Small intestine (tissue), 7 donors: Measurements from ENCODE around the gene MTMR8. TPM values are rescaled to one million over a fixed set of nuclear protein-coding genes. Genes with fewer than 3 reads are reported as not detected.
A peak's percentile ranks its signal among the peaks of the same experiment; 100 is the strongest.

Experiments used
- DNase-seq, 2 donors: peaks; one replicate each; pipeline versions ENCODE4 v3.0.0 to v3.0.0-alpha.2; 2013
- FAIRE-seq: peaks from 2 replicates; lab custom pipeline; 2012; peaks lifted over from hg19 to GRCh38; lab: Jason Lieb, UNC
- H3K27ac ChIP-seq, 3 donors: one replicate each; pipeline ENCODE4 v1.5.1; 2013; ENCODE audit warnings: low read length in 2 of 3, mild to moderate bottlenecking in 2 of 3, control low read depth in 1 of 3, inconsistent platforms in 1 of 3, low read depth in 1 of 3, moderate library complexity in 1 of 3
- H3K27me3 ChIP-seq, 3 donors: one replicate each; pipeline ENCODE4 v1.6.1; 2013; ENCODE audit warnings: low read length in 3 of 3, inconsistent platforms in 1 of 3; ENCODE audit not compliant: control insufficient read depth in 3 of 3, insufficient read depth in 3 of 3
- H3K36me3 ChIP-seq, 3 donors: one replicate each; pipeline ENCODE4 v1.6.1; 2013; ENCODE audit warnings: low read length in 3 of 3, inconsistent platforms in 1 of 3, low read depth in 1 of 3, mild to moderate bottlenecking in 1 of 3, moderate library complexity in 1 of 3; ENCODE audit not compliant: control insufficient read depth in 3 of 3, insufficient read depth in 2 of 3
- H3K4me1 ChIP-seq, 3 donors: one replicate each; pipeline ENCODE4 v1.6.1; 2013; ENCODE audit warnings: low read length in 2 of 3, inconsistent platforms in 1 of 3, low read depth in 1 of 3, mild to moderate bottlenecking in 1 of 3, moderate library complexity in 1 of 3; ENCODE audit not compliant: control insufficient read depth in 3 of 3, insufficient read depth in 2 of 3
- H3K4me3 ChIP-seq, 3 donors: one replicate each; pipeline ENCODE4 v1.5.1; 2013; ENCODE audit warnings: low read length in 3 of 3, control low read depth in 1 of 3, inconsistent platforms in 1 of 3, low read depth in 1 of 3, mild to moderate bottlenecking in 1 of 3, moderate library complexity in 1 of 3
- H3K9me3 ChIP-seq, 2 donors: one replicate each; pipeline ENCODE4 v1.6.1; 2013; ENCODE audit warnings: low read depth in 1 of 2, low read length in 1 of 2; ENCODE audit not compliant: control insufficient read depth in 2 of 2, insufficient read depth in 1 of 2
- WGBS, 3 donors: extraction: QIAGEN DNeasy Blood & Tissue Kit; methylation state at CpG; one replicate each; pipeline ENCODE4 v1.1.7; 2013; 5-methylcytosine and 5-hydroxymethylcytosine counted together
- polyA plus RNA-seq, 4 donors: library from polyadenylated mRNA; stranded (reverse) in 3 of 4; unstranded in 1 of 4; fragments of 200-250 nt in 3 of 4; fragments of 120-200 nt in 1 of 4; gene quantifications; one replicate each; pipeline versions ENCODE4 v1.2.1 to v1.2.3, GENCODE V29; 2013
- donor health status: healthy with polysubstance abuse.
- donor health status: control.
- donor health status: control.
- donor health status: Bipolar disorder and iron deficiency.
- donor health status: healthy.

Gene MTMR8
- polyA plus RNA-seq, 4 donors: 0.67 to 2.5 (median 1.3) TPM

- Histone ChIP-seq H3K27ac (no peak overlapping the region), H3K9me3 (no peaks in the 10 kb centered on the region), H3K36me3 (peaks cover 0 to 4% (median 0%) of the 10 kb centered on the region in 3 donors), H3K4me3 (no peak overlapping the region), H3K4me1 (peaks cover 0 to 4% (median 0%) of the 10 kb centered on the region in 3 donors), H3K27me3 (no peaks in the 10 kb centered on the region)
- 41 to 52% (median 46%) methylated on average over 1 of the region's 1 CpG for WGBS, 3 donors
- DNase-seq: no peak
- FAIRE-seq: peak; percentile 23
Measured at GRCh38 chrX:64350521-64350920, 44.7 kb downstream of the MTMR8 start.

GRCh38 chrX:64350047-64350446 lies 45.2 kb downstream of the MTMR8 start:
- FAIRE-seq: peak; percentile 5
- Histone ChIP-seq H3K36me3 (peaks cover 0 to 4% (median 0%) of the 10 kb centered on the region in 3 donors), H3K27me3 (no peaks in the 10 kb centered on the region), H3K9me3 (no peaks in the 10 kb centered on the region), H3K4me1 (peaks cover 0 to 4% (median 0%) of the 10 kb centered on the region in 3 donors), H3K27ac (no peak overlapping the region), H3K4me3 (no peak overlapping the region)
- WGBS, 3 donors: 57 to 73% (median 64%) methylated on average over 4 of the region's 4 CpGs
- no peak for DNase-seq

GRCh38 chrX:64342811-64343210 lies 52.4 kb downstream of the MTMR8 start:
- no peaks in the 10 kb centered on the region for H3K9me3 ChIP-seq
- H3K4me1 ChIP-seq: no peaks in the 10 kb centered on the region
- no peaks in the 10 kb centered on the region for H3K36me3 ChIP-seq
- no peak overlapping the region for H3K27ac ChIP-seq
- no peak for FAIRE-seq
- WGBS, 3 donors: 58 to 71% (median 66%) methylated on average over 1 of the region's 1 CpG
- DNase-seq: no peak
- H3K4me3 ChIP-seq: no peak overlapping the region
- no peaks in the 10 kb centered on the region for H3K27me3 ChIP-seq

- Histone ChIP-seq H3K27me3 (no peaks in the 10 kb centered on the region), H3K27ac (no peak overlapping the region), H3K36me3 (no peaks in the 10 kb centered on the region), H3K4me1 (no peaks in the 10 kb centered on the region), H3K4me3 (no peak overlapping the region), H3K9me3 (no peaks in the 10 kb centered on the region)
- FAIRE-seq (no peak), DNase-seq (peak; percentile 17 to 63)
- WGBS, 3 donors: 14 to 76% (median 72%) methylated on average over 1 of the region's 1 CpG
Measured at GRCh38 chrX:64338296-64338695, 57.0 kb downstream of the MTMR8 start.

GRCh38 chrX:64334467-64334866 lies 60.8 kb downstream of the MTMR8 start:
- no peak for FAIRE-seq
- H3K27ac ChIP-seq: peak overlapping the region in 1 of 3 donors; percentile 51

GRCh38 chrX:64330284-64330683 lies 65.0 kb downstream of the MTMR8 start:
- DNase-seq (no peak), FAIRE-seq (no peak)
- Histone ChIP-seq H3K9me3 (no peaks in the 10 kb centered on the region), H3K27ac (no peak overlapping the region), H3K4me1 (no peaks in the 10 kb centered on the region), H3K36me3 (peaks cover 0 to 2% (median 0%) of the 10 kb centered on the region in 3 donors), H3K4me3 (no peak overlapping the region), H3K27me3 (no peaks in the 10 kb centered on the region)

More at GRCh38 chrX:64334467-64334866, 60.8 kb downstream of the MTMR8 start:
- H3K4me1 ChIP-seq: no peaks in the 10 kb centered on the region
- H3K4me3 ChIP-seq: no peak overlapping the region
- 14 to 59% (median 20%) methylated on average over 3 of the region's 3 CpGs for WGBS, 3 donors
- no peaks in the 10 kb centered on the region for H3K27me3 ChIP-seq
- no peaks in the 10 kb centered on the region for H3K9me3 ChIP-seq
- peak; percentile 54 to 66 for DNase-seq
- no peaks in the 10 kb centered on the region for H3K36me3 ChIP-seq

- FAIRE-seq: no peak
- DNase-seq: no peak
- Histone ChIP-seq H3K36me3 (peaks cover 2 to 5% (median 3%) of the 10 kb centered on the region in 3 donors), H3K4me1 (no peaks in the 10 kb centered on the region), H3K27ac (no peak overlapping the region), H3K9me3 (peaks cover 0 to 13% of the 10 kb centered on the region in 2 donors), H3K4me3 (no peak overlapping the region), H3K27me3 (no peaks in the 10 kb centered on the region)
- WGBS, 3 donors: 86 to 97% (median 92%) methylated on average over 2 of the region's 2 CpGs
Measured at GRCh38 chrX:64321507-64321906, 73.7 kb downstream of the MTMR8 start.

- FAIRE-seq (no peak), DNase-seq (no peak)
- no peaks in the 10 kb centered on the region for H3K27me3 ChIP-seq
- H3K4me3 ChIP-seq: no peak overlapping the region
- peaks cover 0 to 11% of the 10 kb centered on the region in 2 donors for H3K9me3 ChIP-seq
- no peak overlapping the region for H3K27ac ChIP-seq
- no peaks in the 10 kb centered on the region for H3K4me1 ChIP-seq
- WGBS, 3 donors: 61 to 100% (median 85%) methylated on average over 1 of the region's 1 CpG
- H3K36me3 ChIP-seq: no peaks in the 10 kb centered on the region
Measured at GRCh38 chrX:64313624-64314023, 81.6 kb downstream of the MTMR8 start.

GRCh38 chrX:64306712-64307111 lies 88.5 kb downstream of the MTMR8 start:
- FAIRE-seq (no peak), DNase-seq (no peak)
- no peaks in the 10 kb centered on the region for H3K36me3 ChIP-seq
- H3K27me3 ChIP-seq: no peaks in the 10 kb centered on the region
- WGBS, 3 donors: 84 to 93% (median 92%) methylated on average over 6 to 7 of the region's 7 CpGs
- H3K4me3 ChIP-seq: no peak overlapping the region
- H3K4me1 ChIP-seq: no peaks in the 10 kb centered on the region
- H3K27ac ChIP-seq: no peak overlapping the region
- H3K9me3 ChIP-seq: peaks cover 0 to 8% of the 10 kb centered on the region in 2 donors
